GM12878 (cell line): ENCODE results near the gene AP4B1. TPM values are rescaled to one million over a fixed set of nuclear protein-coding genes. Genes with fewer than 3 reads are reported as not detected.

Experiments used
- ATAC-seq: fragments of 200-7000 bp; cut with Tn5 transposase; 3 replicates; pipeline ENCODE4 v1.9.1; 2020; ENCODE audit warnings: mild to moderate bottlenecking, moderate library complexity
- BruUV-seq: library from RNA; stranded (reverse); fragments of 400-500 nt; replicated peaks from 2 replicates; lab custom pipeline; 2021; lab: Mats Ljungman, UMichigan
- CTCF ChIA-PET: fragments of 300-600 bp; sonication (Branson Sonifier 250); formaldehyde crosslinking; extraction: SDS; loops from one replicate; lab custom pipeline; 2021; ENCODE audit warnings: inconsistent platforms; lab: Yijun Ruan, JAX
- POLR2A ChIA-PET: fragments of 350-600 bp; formaldehyde crosslinking; extraction: SDS; loops from one replicate; lab custom pipeline; 2021; ENCODE audit warnings: inconsistent platforms; lab: Charles Lee
- RAD21 ChIA-PET: fragments of 300-600 bp; sonication (Branson Sonifier 250); formaldehyde crosslinking; loops from one replicate; lab custom pipeline; 2023; ENCODE audit warnings: antibody characterized with exemption; ENCODE audit not compliant: unreplicated experiment; lab: Charles Lee
- SMC1A ChIA-PET: fragments of 300-600 bp; sonication (Branson Sonifier 250); formaldehyde crosslinking; loops from one replicate; lab custom pipeline; 2023; ENCODE audit not compliant: unreplicated experiment, uncharacterized antibody; lab: Charles Lee
- DNase-seq: peaks from one replicate; pipeline ENCODE4 v3.0.0-alpha.2; 2011; ENCODE audit warnings: low read depth, low spot score
- FAIRE-seq: peaks from 3 replicates; lab custom pipeline; 2011; peaks lifted over from hg19 to GRCh38; lab: Jason Lieb, UNC
- H2AFZ ChIP-seq: 2 replicates; pipeline ENCODE4 v1.6.0; 2011; ENCODE audit warnings: low read depth, low read length, control low read depth; ENCODE audit not compliant: control insufficient read depth
- H3K27ac ChIP-seq: 2 replicates; pipeline ENCODE4 v1.5.1; 2011; ENCODE audit warnings: control low read depth; ENCODE audit not compliant: control insufficient read depth, insufficient read depth
- H3K27me3 ChIP-seq, 2 experiments: replicated peaks in 1 of 2; 2 replicates each; pipeline versions ENCODE4 v1.6.0 to v1.6.1; 2011; ENCODE audit warnings: low read length in 1 of 2; ENCODE audit not compliant: control insufficient read depth in 2 of 2, insufficient read depth in 2 of 2
- H3K36me3 ChIP-seq, 2 experiments: 2 replicates each; pipeline ENCODE4 v1.5.1; 2011; ENCODE audit warnings: low read length in 1 of 2; ENCODE audit not compliant: control insufficient read depth in 2 of 2, insufficient read depth in 2 of 2
- H3K4me1 ChIP-seq: 2 replicates; pipeline ENCODE4 v1.6.1; 2011; ENCODE audit warnings: mild to moderate bottlenecking, low read length, moderate library complexity, mixed read lengths; ENCODE audit not compliant: control insufficient read depth, insufficient read depth
- H3K4me2 ChIP-seq: 2 replicates; pipeline ENCODE4 v1.6.0; 2011; ENCODE audit warnings: control low read depth; ENCODE audit not compliant: control insufficient read depth, insufficient read depth
- H3K4me3 ChIP-seq: fragments of 200-600 bp; sonication (generic); 2 replicates; pipeline ENCODE4 v1.5.1; 2016
- H3K79me2 ChIP-seq: 2 replicates; pipeline ENCODE4 v1.6.0; 2011; ENCODE audit warnings: low read length; ENCODE audit not compliant: control insufficient read depth, insufficient read depth
- H3K9ac ChIP-seq: 2 replicates; pipeline ENCODE4 v1.8.0; 2011; ENCODE audit warnings: low read length, control low read depth, mixed read lengths; ENCODE audit not compliant: control insufficient read depth, insufficient read depth
- H3K9me3 ChIP-seq: replicated peaks from 3 replicates; pipeline ENCODE4 v1.5.1; 2011; ENCODE audit warnings: mild to moderate bottlenecking, low read length; ENCODE audit not compliant: control insufficient read depth, insufficient read depth
- H4K20me1 ChIP-seq: 2 replicates; pipeline ENCODE4 v1.6.0; 2011; ENCODE audit not compliant: control insufficient read depth, insufficient read depth
- CEBPB ChIP-seq, 2 experiments: fragments of 150-350 bp in 1 of 2; IDR thresholded peaks; 2 replicates each; pipeline ENCODE4 v1.6.1; 2012 to 2014; ENCODE audit warnings: low read depth in 2 of 2, low read length in 2 of 2, borderline replicate concordance in 1 of 2, inconsistent platforms in 1 of 2
- EGR1 ChIP-seq, 2 experiments: IDR thresholded peaks; 1 replicate in 1 of 2; 2 replicates in 1 of 2; pipeline ENCODE4 v1.6.1; 2011 to 2012; ENCODE audit warnings: low read depth in 2 of 2, low read length in 2 of 2, borderline replicate concordance in 1 of 2, mild to moderate bottlenecking in 1 of 2, moderate library complexity in 1 of 2
- HCFC1 ChIP-seq: fragments of 150-350 bp; IDR thresholded peaks from 2 replicates; pipeline ENCODE4 v1.6.1; 2014; ENCODE audit warnings: low read length
- IKZF1 ChIP-seq: fragments of 450-650 bp; conservative IDR thresholded peaks from 2 replicates; pipeline ENCODE4 v1.6.1; 2017; ENCODE audit warnings: antibody characterized with exemption, mild to moderate bottlenecking
- LARP7 ChIP-seq: fragments of 450-650 bp; IDR thresholded peaks from 2 replicates; pipeline ENCODE4 v1.6.1; 2017; ENCODE audit warnings: mild to moderate bottlenecking
- MXI1 ChIP-seq: fragments of 150-350 bp; IDR thresholded peaks from 2 replicates; pipeline ENCODE4 v1.6.1; 2011; ENCODE audit warnings: low read depth, mild to moderate bottlenecking, inconsistent platforms, low read length, improper control_type of control experiment
- NR2C1 ChIP-seq: fragments of 450-650 bp; IDR thresholded peaks from 2 replicates; pipeline ENCODE4 v1.6.1; 2017; ENCODE audit warnings: antibody characterized with exemption, mild to moderate bottlenecking, moderate library complexity
- NR2F1 ChIP-seq: fragments of 450-650 bp; conservative IDR thresholded peaks from 2 replicates; pipeline ENCODE4 v1.6.1; 2017; ENCODE audit warnings: mild to moderate bottlenecking
- TCF12 ChIP-seq: IDR thresholded peaks from 2 replicates; pipeline ENCODE4 v1.6.1; 2011; ENCODE audit warnings: low read depth, mild to moderate bottlenecking, low read length
- ZNF384 ChIP-seq: IDR thresholded peaks from 2 replicates; pipeline ENCODE4 v1.6.1; 2012; ENCODE audit warnings: low read depth, mild to moderate bottlenecking, low read length, improper control_type of control experiment, borderline replicate concordance
- ZZZ3 ChIP-seq: IDR thresholded peaks from 2 replicates; pipeline ENCODE4 v1.6.1; 2011; ENCODE audit warnings: low read depth; ENCODE audit not compliant: control insufficient read depth, insufficient read length
- in situ Hi-C: fragments of 300-500 bp; cut with MboI; formaldehyde crosslinking; loops from 9 replicates; pipeline ENCODE4 v1.14.3; 2018; ENCODE audit warnings: mixed read lengths
- intact Hi-C: fragments of 100-400 bp; cut with micrococcal nuclease; formaldehyde crosslinking; loops from one replicate; pipeline ENCODE4 v1.14.2; 2022; ENCODE audit not compliant: unreplicated experiment
- polyA plus RNA-seq, 11 experiments: library from polyadenylated mRNA; depleted of rRNA in 4 of 11; unstranded in 6 of 11; stranded (reverse) in 5 of 11; fragments of >200 nt; fragmentation: Nextera tagmentation in 4 of 11; fragmentation: Illumina TruSeq in 1 of 11; extraction: Ambion mirVana in 4 of 11; extraction: Trizol in 1 of 11; gene quantifications; 1 replicate in 1 of 11; 2 replicates in 10 of 11; pipeline versions ENCODE4 v1.2.1 to v1.2.3, GENCODE V29; 2011 to 2016; ENCODE audit warnings: inconsistent platforms in 2 of 11, missing spikeins in 2 of 11, low read depth in 1 of 11
- total RNA-seq, 4 experiments: library from RNA; depleted of rRNA in 3 of 4; stranded (reverse); fragments of >200 nt in 3 of 4; fragmentation: Illumina TruSeq in 1 of 4; extraction: Trizol in 1 of 4; gene quantifications; 2 replicates each; pipeline versions ENCODE4 v1.2.1 to v1.2.3, GENCODE V29; 2013 to 2021
- TF ChIP-seq, protein P1 (sequence below): fragments of 450-650 bp; IDR thresholded peaks from 2 replicates; pipeline ENCODE4 v1.6.1; 2018; ENCODE audit warnings: borderline replicate concordance, mild to moderate bottlenecking; ENCODE audit not compliant: partially characterized antibody
- TF ChIP-seq, protein P2 (sequence below): IDR thresholded peaks from 2 replicates; pipeline ENCODE4 v1.6.1; 2012; ENCODE audit warnings: low read length, inconsistent platforms

The AP4B1 gene
- total and polyA plus RNA-seq, 10 of the 15 experiments (the other 5 are each of a cell fraction or from before 2014, with no cell fraction given) = 27.2 to 61.0 (median 33.0) TPM

DNA sequence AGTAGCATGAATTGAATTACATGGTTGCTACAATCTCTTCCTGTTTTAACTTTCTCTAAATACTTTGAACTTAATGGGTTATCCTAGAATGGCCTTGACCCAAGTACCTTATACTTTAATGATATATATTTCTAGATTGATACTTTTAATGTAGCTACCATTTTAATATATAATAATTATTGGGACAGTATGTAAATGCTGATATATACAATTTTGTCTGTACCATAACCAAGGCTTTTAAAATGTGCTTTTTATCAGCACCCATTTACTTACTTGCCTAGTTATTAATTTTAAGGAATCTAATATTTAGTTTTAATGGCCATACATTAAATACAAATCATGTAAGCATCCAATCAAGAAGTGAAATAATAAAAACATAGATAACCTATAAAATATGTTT is 37.9 kb upstream of the AP4B1 start:
- no TSS peak for BruUV-seq
- Histone ChIP-seq H3K4me1 (peaks cover 35% of the 10 kb centered on the region), H3K4me3 (no peak overlapping the region), H3K9me3 (peaks cover 7% of the 10 kb centered on the region), H4K20me1 (no peaks in the 10 kb centered on the region), H2AFZ (no peak overlapping the region), H3K27ac (no peak overlapping the region), H3K79me2 (peaks cover 59% of the 10 kb centered on the region), H3K4me2 (no peak overlapping the region), H3K9ac (no peak overlapping the region), H3K36me3 (peaks cover 6 to 8% of the 10 kb centered on the region in 2 experiments; a peak in 3 of 4 replicates), H3K27me3 (no peaks in the 10 kb centered on the region)
- DNase-seq = no peak
- ChIA-PET CTCF (interaction anchor here (5.3 kb wide), 1 partner anchor 12 kb away, joined by 36 read pairs; the partner anchor contains the start of gene HIPK1), SMC1A (interaction anchor here (0.6 to 1.3 kb wide), 2 partner anchors 9 to 12 kb away, joined by 3 to 6 read pairs; no protein-coding TSS in a partner anchor), RAD21 (interaction anchor here (4.8 kb wide), 1 partner anchor 12 kb away, joined by 33 read pairs; the partner anchor contains the start of gene HIPK1), POLR2A (interaction anchor here (1.2 kb wide), 2 partner anchors 9 to 153 kb away, joined by 3 to 4 read pairs; no protein-coding TSS in a partner anchor)
- in situ Hi-C loops (no loop called here), intact Hi-C loops (loop anchor here (5.0 kb wide), 1 partner anchor 85 kb away; no protein-coding TSS in a partner anchor)
- ATAC-seq = no peak
- TF ChIP-seq EGR1 (IDR thresholded peaks at IDR 0.05; ENCODE audit: borderline replicate concordance in 1 of 2, low read depth in 2 of 2, low read length in 2 of 2) (no peak), NR2C1 (no peak), IKZF1 (no peak), HCFC1 (no peak), ZNF384 (no peak), ZZZ3 (no peak), NR2F1 (no peak), MXI1 (no peak), TCF12 (no peak), CEBPB (IDR thresholded peaks at IDR 0.05; ENCODE audit: borderline replicate concordance in 1 of 2, low read depth in 2 of 2, low read length in 2 of 2) (no peak), LARP7 (no peak)
- TF ChIP-seq, protein P1, sequence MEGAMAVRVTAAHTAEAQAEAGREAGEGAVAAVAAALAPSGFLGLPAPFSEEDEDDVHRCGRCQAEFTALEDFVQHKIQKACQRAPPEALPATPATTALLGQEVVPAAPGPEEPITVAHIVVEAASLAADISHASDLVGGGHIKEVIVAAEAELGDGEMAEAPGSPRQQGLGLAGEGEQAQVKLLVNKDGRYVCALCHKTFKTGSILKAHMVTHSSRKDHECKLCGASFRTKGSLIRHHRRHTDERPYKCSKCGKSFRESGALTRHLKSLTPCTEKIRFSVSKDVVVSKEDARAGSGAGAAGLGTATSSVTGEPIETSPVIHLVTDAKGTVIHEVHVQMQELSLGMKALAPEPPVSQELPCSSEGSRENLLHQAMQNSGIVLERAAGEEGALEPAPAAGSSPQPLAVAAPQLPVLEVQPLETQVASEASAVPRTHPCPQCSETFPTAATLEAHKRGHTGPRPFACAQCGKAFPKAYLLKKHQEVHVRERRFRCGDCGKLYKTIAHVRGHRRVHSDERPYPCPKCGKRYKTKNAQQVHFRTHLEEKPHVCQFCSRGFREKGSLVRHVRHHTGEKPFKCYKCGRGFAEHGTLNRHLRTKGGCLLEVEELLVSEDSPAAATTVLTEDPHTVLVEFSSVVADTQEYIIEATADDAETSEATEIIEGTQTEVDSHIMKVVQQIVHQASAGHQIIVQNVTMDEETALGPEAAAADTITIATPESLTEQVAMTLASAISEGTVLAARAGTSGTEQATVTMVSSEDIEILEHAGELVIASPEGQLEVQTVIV = no peak
- TF ChIP-seq, protein P2, sequence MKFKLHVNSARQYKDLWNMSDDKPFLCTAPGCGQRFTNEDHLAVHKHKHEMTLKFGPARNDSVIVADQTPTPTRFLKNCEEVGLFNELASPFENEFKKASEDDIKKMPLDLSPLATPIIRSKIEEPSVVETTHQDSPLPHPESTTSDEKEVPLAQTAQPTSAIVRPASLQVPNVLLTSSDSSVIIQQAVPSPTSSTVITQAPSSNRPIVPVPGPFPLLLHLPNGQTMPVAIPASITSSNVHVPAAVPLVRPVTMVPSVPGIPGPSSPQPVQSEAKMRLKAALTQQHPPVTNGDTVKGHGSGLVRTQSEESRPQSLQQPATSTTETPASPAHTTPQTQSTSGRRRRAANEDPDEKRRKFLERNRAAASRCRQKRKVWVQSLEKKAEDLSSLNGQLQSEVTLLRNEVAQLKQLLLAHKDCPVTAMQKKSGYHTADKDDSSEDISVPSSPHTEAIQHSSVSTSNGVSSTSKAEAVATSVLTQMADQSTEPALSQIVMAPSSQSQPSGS = no peak
- FAIRE-seq = no peak
